ENCODE results near the gene LAMA1.

LAMA1 gene

DNA sequence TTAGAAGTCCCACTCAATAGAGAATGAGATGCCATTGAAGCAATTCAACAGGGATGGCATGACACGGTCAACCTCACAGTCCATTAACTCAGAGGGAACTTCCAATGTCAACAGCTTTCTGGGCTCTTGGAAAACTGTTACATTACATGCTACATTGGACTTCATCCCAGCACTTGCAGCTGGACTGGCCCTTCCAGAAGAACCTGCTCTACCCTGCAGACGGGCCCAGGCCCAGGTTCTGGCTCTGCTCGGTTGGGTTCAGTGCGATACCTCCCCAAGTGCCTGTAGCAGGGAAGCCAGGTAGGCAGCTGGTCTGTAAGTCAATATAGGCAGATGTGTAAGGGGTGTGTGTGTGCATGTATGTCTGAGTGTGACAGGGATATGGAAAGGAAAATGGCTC, 12.9 kb downstream of the LAMA1 start:
- FAIRE-seq, result no peak

DNA sequence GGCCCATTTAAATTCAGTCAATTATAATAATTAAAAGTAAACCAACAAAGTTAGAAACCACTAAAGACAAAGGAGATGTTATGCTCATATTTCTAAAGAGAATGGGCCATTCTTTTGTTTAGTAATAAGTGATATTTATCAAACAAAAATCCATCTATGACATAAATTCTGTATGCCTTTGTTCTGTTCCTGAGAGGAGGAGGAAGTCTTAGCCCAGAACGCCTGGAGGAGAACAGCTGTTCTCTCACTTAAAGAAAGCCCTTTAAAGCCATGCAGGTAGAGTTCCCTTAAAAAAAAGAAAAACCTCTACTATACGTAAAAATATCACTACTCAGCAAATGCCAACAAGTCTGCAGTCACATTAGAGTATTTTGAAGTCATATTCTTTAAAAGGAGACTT, 15.5 kb downstream of the LAMA1 start:
- no peak for FAIRE-seq

DNA sequence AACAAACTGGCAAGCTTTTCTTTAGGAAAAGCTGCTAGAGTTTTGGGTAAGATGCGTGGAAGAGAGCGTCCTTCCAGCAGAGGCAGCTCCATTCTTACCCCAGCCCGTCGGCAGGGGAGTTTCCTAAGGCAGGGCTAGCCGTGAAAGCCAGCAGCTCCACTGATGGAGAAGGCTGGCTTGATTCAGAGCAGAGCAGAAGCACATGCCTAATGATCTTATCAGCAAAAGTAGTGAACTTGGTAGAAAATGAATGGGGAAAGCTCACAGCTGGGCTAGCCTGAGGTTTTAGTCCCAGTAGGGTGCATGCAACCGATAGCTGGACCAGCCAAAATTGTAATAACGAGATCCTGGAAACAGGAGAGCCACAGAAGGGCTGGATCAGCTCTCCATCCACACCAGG, 20.8 kb downstream of the LAMA1 start:
- FAIRE-seq, result no peak

DNA sequence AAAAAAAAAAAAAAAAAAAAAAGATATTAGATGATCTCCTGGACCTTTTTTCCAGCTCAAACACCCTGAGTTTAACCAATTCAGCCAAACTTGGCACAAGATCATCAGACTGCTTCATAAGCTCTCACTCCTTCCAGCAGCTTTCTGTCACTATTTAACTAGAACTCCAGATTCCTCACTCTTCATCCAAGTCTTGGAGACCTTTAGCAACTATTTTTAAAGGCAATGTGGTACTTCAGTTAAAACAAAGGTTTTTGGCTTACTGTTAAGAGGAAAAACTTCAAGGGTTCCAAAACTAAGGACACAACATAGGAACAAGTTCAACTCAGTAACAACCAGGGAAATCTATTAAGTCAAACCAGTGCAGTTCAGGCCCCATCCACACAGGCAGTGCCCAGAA, 23.2 kb downstream of the LAMA1 start:
- FAIRE-seq, result no peak

DNA sequence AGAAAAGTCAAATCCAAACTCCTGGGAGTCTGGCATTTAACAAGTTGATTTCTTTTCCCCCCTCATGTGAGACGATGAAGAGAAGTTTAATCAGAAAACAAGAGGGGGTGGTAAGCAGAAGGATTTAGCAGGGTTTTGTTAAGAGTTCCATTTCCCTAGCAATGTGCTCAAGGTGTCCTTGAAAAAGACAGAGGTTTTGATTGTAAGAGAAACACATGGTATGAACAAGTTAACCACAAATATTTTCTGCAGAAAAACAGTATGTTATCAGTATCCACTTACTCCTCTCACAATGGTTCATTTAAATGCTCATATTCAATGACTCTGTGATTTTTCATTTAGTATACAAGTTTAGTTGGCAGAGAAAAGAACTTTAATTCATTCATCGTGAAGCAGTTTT, 26.8 kb downstream of the LAMA1 start:
- FAIRE-seq, result no peak

DNA sequence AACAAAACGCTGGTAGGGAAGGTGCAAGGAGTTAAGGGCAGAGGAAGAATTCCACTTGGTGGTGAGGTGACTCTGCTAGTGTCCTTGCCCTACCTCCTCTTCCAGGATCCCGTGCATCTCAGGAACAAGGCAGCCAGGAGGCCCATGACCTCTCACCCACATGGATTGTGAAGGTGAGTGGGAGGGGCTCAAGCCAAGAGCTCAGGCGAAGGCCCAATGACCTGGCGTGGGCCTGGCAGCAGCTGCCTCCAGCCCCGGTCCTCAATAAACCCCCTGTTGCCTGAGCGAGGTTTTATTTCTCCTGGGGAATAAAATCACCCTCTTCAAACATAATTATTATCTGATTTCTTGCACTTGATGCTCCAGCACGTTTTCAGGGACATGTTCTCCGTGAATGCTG, 28.2 kb downstream of the LAMA1 start:
- FAIRE-seq, result no peak

DNA sequence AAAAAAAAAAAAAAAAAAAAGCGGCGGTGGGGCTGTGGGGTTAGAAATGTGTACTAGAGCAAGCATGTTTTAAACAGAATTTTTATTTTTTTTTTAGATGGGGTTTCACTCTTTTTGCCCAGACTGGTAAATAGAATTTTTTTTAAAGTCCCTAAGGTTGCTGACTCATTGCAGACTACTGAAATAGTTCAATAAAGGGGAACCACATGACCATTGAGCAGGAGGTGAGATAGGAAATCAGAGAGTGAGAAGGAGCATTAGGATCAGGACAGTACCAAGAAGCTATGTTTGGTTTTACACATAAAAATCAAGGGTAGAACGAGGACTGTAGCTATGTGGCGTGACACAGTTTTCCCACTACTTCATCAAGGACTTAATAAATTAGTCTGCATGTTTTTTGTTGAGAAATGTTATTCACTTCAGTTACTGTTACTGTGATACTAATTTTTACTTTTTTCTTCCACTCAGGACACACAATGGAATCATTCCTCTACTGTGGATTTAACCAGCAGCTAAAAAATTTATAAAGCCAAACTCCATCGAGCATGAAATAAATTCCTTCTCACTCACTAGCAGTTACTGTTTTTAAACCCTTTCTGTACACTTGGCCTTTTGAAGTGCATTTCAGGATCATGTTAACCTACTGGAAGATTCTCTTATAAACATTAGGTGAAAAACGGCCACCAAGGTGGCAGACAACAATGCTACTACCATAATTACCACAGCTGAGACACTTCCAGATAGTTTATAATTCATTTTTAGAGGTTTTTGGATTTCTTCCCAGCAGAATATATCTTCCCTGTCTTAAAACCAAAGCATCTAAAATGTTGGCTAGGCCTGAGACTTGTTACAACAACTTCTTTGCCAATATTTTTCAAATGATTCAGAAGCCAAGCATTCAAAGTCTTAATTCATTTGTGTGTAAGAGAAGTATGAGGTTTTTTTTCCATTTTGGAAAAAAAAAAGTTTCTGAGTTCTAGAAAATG, 33.2 kb downstream of the LAMA1 start:
- FAIRE-seq, result no peak

DNA sequence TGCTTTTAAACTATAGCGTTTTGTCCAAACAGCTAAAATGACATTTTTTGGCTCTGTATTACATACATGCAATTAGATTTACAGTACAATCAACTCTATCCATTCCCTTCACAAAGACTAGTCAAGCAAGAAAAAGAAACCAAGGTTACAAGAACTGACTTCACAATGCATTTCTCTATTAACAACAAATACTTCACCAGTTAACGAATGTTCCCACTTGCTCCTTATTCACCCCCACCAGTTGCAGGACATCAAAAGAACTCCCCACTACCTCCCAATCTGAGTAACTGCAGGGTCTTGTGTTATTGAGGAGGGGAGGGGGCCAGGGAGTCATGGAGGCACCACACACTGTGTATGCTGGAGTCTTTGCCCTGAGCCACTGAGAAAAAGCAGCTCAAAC, 34.9 kb downstream of the LAMA1 start:
- no peak for FAIRE-seq

DNA sequence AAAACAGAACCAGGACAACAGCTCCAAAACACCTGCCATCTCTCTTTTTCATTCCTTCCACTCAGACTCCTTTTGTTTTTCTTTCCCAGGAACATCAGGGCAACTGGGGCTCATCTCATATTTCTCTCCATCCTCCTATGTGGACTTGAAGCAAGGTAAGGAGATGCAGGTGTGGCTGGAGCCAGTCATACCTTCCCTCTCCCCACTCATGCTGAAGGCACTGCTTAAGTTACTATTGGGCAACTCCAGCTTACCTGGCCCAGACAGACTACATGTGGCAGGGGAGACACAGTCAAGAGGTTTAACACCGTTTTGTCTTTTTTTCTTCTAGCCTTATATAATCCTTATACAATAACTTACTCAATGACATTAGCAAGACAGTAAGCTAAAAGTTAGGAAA, 38.4 kb downstream of the LAMA1 start:
- no peak for FAIRE-seq

DNA sequence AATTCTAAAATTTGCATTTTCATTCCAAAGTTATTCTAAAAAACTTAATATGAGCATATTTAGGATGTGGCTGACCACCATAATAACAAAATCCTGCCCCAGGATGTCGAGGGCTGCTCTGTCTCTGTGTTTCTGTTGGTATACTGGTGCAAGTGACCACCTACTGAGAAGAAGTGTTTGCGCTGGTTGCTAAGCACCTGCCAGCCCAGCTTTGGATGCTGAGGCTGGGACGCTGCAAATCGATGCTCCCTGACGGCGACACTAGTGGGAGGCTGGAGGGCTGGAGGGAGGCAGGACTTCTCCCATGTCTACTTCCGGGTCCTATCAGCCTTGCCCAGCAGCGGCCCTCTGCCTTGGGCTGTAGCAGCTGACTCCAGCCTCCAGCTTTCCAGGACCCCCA, 45.0 kb downstream of the LAMA1 start:
- no peak for FAIRE-seq

DNA sequence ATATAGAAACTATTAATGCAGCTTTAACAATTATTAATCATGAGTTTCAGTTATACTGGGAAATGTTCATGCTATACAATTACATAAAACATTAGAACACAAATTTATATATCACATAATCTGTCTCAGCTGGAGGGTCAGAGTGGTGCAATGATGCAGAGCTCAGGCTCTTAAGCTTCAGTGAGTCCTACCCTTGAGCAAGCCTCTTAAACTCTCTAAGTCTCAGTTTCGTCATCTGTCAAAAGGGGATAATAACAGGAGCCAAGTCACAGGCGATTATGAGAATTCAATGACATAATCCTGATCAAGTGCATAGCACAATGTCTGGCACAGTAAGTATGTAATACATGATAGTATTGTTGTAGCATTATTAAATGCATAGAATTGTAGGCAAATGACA, 46.0 kb downstream of the LAMA1 start:
- no peak for FAIRE-seq

DNA sequence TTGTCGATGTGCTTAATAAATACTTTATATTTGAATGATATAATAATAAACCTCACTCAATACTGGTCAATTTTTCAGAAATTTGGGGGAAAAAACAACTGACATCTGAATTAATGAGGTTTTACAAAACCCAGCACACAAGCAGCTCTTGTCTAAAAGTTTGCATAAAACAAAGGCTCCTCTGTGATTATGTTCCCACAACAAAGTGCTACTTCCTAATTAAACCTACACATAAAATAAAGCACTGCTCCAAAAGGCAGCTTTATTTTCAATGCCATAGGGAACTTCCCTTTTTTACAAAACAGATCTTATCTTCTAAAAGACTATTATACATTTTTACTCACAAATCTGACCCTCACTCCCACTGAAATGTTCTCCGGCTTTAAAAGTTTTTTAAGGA, 47.1 kb downstream of the LAMA1 start:
- FAIRE-seq, result no peak

DNA sequence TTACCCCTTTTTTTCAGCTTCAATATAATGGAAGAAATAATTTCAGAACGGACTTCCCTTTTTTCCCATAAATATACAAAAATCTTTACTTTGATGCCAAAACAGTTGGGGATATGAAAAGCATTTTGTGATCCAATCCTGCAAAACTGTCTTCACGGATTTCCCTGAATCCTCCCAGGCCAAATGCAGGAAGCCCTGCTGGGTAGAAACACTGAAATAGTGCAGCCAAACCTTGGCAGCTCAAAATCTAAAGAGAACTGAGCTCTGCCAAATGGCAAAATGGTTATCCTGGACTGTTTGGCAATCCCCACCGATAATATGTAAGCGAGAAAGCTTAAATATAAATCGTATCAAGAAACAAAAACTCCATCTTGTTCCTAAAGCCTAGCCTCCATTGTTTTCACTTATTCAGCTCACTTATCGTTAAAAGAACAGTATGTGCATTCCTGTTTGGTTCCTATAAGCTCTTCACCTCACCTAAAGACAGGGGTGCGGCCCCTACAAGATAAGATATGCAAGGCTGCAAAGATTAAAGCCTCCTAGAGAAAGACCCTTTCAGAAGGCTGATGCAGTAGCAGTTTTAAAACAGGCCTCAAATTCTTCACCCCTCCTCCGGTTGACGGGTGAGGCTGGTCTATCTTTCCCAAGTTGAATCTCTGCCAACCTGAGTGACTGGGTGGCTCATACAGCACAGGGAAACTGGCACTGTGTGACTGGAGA, 48.6 kb downstream of the LAMA1 start:
- no peak for FAIRE-seq

DNA sequence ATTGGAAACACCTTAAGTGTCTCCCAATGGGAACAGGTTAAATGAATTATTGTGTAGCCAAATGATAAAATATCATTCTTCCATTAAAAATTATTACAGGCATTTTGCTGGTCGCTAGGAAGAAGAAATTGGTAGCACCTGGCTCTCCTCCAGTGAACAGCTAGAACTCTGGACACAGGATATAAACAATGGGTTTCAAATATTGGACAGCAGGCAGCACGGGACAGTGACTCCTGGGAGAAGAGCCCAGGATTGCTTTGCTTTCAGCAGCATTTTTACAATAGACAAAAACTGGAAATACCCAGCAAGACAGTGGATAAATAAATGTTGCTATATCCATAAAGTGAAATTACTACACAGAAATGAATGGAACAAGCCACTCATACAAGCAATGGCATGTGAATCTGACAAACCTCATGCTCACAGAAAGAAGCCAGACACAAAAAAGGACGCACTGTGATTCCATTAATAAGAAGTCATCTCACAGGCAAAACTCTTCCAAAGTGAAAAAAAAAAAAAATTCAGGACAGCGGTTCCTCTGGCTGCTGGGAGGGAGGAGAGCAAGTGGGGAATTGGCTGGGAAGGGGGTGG, 50.5 kb downstream of the LAMA1 start:
- no peak for FAIRE-seq

DNA sequence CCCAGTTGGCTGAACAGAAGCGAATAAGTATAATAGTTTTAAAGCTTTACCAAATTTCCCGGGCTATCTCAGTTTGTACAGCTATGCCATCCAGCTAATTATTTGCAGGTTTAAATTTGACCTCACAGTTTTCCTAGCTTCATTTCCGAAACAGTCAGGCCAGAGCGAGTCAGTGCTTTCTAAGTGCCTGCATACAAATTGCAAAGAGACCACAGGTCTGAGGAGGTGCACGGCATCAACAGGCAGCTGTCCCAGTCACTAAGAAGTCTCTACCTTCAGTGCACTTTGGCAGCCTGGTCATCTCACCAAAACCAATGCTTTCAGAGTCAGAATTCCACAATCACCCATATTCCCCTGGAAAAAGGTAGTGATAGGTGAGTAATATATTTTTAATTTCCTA, 51.9 kb downstream of the LAMA1 start:
- FAIRE-seq, result no peak

DNA sequence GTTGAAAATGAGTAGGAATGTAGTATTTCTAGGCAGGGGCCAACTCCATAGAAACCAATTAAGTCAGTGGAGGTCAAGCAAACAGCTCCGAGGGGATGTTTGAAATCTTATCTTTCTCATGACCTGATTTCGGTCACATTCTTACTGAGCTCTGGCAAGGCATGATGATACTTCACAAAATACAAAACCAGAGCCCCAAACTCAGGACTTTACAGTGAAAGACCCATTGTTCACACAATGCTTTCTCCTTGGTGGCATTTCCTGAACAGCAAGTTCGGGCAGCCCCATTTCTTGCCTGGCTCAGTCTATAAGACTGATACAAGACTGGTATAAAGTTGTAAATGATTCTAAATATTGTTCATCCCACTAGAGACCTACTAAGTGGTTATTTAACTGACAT, 53.3 kb downstream of the LAMA1 start:
- FAIRE-seq, result no peak

DNA sequence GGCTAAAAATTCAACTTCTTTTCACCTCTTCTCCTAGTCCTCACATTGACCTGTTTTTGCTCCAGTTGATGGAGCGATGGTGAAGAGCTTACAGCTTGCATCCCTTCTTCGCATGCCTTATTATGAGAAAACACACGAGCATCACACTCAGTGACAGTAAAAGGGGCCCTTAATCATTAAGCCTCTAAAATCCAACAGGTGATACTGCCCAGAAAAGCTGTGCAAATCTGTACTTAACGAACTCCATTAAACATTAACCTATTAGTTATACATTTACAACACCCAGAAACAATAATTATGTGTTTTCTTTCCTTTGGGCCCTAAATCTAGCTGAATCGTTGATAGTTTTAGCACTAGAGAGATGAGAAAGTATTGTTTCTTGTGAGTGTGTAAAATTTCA, 54.8 kb downstream of the LAMA1 start:
- no peak for FAIRE-seq

DNA sequence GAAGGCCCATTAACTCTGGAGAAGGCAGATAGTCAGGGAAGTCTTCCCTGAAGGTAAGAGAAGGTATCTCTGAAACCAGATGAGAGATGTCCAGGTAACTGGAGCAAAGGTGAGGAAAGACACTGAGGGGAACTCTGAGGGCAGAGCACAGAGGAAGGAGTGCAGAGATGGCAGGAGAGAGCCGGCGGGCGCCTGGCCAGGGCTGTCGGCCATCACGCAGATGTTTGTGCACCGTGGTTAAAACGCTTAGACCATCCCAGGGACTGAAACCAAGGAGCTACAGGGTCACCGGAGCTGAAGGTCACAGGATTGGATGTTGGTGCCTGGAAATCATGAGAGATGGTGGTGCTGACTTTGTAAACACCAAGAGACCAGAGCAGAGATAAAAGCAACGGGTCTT, 55.4 kb downstream of the LAMA1 start:
- no peak for FAIRE-seq

DNA sequence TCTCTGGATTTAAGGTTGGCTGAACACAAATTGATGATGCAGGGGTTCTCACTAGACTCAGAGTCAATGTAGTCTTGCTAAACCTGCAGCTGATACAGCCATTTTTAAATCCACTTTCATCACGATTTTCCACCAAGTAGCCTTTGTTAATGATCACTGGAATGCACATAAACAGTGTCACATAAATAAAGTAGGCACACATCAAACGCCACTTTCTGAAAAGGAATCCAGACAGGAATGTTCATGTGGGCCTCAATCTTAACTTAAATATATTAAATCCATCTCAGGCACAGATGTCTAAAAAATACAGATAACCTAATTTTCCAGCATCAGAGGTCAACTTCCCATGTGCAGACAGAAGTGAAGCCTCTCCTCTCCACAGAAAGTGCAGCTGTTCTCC, 58.3 kb downstream of the LAMA1 start:
- no peak for FAIRE-seq

DNA sequence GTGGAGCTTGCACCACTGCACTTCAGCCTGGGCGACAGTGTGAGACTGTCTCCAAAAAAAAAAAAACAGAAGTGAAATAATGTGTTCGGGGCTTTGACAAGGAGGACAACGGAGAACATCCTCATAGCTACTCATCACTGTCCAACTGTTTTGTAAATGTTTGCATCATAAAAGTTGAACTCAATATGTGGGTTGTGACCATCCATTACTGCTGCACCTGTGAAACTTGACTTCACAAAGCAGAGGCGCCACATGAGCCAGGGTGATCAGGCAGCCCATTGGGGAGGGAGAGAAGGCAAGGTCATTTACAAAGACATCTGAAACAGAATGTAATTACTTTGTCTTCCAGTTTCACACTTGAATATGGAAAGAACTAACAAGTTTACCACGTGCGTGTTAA, 61.6 kb downstream of the LAMA1 start:
- FAIRE-seq, result no peak

DNA sequence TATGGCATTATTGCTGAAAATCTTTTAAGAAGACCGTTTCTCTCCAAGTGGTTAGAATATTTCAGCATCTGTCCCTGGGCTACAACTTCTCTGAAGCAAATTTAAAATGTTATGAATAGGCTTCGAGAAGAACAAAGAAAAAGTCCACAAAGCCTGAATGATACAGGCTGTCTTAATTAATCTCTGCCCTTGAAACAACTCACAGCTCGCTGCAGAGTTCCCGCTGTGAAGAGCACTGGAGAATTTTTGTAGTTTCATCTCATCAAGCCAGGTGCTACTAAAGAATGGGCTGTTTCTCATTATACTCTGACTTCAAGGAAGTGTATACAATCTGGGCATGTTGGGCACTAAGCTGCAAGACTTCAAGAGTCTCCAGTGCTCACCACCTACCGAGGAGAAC, 67.6 kb downstream of the LAMA1 start:
- FAIRE-seq, result no peak

DNA sequence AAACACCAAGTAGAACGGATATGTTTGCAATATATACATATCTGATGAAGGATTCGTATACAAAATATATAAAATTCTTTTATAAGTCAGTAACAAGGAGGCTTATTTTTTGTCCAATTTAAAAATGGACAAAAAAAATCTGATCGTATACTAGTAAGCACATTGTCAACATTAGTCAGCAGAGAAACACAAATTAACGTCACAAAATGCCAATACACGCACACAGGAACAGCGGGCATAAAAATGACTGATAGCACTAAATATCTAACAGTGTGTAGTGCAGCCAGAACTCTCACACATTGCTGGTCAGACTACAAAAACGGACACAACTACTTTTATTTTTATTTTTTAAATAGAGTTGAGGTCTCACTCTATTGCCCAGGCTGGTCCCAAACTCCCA, 69.5 kb downstream of the LAMA1 start:
- FAIRE-seq, result no peak

DNA sequence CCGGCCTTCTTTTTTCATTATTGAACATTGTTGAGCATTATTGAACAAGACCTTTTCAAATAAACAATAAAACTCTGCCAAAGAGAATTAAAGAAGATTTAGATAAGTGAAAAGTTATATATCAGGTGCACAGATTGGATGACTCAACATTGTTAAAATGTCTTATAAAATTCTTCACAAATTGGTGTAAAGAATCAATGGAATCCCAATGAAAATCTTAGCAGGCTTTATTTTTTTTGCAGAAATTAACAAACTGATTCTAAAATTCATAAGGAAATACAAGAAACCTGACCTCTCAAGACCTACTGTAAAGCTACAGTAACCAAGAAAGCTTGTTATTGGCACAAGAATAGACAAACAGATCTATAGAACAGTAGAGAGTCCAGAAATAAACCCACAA, 70.3 kb downstream of the LAMA1 start:
- no peak for FAIRE-seq

DNA sequence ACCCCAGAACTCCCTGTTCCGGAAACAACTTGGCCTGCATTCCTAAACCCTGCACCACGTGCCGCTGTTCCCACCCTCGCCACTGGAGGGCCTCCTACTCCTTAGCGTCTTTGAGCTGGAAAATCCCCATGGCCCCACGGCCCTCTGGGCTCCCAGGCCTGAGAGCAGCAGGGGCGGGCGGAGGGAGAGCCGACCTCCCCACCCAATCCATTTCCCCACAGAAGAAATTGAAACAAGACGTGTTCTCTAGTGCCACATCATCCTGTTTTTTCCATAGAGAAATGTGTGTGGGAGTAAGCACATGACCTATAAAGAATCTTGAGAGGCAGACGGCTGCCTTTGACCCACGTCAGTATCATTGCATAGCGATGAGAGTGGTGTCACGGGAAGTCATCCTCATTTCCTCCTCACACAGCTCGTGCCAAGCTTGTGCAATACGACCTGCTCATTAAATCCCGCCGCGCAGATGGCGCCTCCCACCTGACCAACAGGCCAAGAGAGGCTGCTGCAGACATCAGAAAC, 79.2 kb downstream of the LAMA1 start:
- FAIRE-seq, result no peak
